Kidney (tissue), 14 donors: ENCODE measurements around the gene GPRC5B. TPM values are rescaled to one million over a fixed set of nuclear protein-coding genes. Genes with fewer than 3 reads are reported as not detected.

Experiments
- DNase-seq, 5 donors: peaks; one replicate each; pipeline ENCODE4 v3.0.0-alpha.2; 2013 to 2020
- FAIRE-seq: peaks from 2 replicates; lab custom pipeline; 2012; peaks lifted over from hg19 to GRCh38; lab: Jason Lieb, UNC
- H3K27ac ChIP-seq, 2 donors: one replicate each; pipeline ENCODE4 v1.7.0; 2013; ENCODE audit warnings: low read depth in 2 of 2, low read length in 2 of 2, inconsistent platforms in 1 of 2
- H3K27me3 ChIP-seq: one replicate; pipeline ENCODE4 v1.7.1; 2013; ENCODE audit warnings: low read length, inconsistent platforms; ENCODE audit not compliant: control insufficient read depth, insufficient read depth
- H3K36me3 ChIP-seq, 3 donors: one replicate each; pipeline versions ENCODE4 v1.7.0 to v1.7.1; 2013; ENCODE audit warnings: low read length in 3 of 3, control low read depth in 1 of 3, inconsistent platforms in 1 of 3; ENCODE audit not compliant: insufficient read depth in 3 of 3, control insufficient read depth in 2 of 3
- H3K4me1 ChIP-seq, 3 donors: one replicate each; pipeline versions ENCODE4 v1.7.0 to v1.7.1; 2013; ENCODE audit warnings: low read length in 3 of 3, inconsistent platforms in 1 of 3, low read depth in 1 of 3; ENCODE audit not compliant: control insufficient read depth in 2 of 3, insufficient read depth in 2 of 3
- H3K4me3 ChIP-seq, 3 donors: one replicate each; pipeline versions ENCODE4 v1.7.0 to v1.8.1; 2013; ENCODE audit warnings: low read length in 3 of 3, control low read depth in 1 of 3, inconsistent platforms in 1 of 3
- H3K9ac ChIP-seq, 3 donors: one replicate each; pipeline versions ENCODE4 v1.7.0 to v1.7.1; 2013; ENCODE audit warnings: low read length in 3 of 3, control low read depth in 1 of 3, inconsistent platforms in 1 of 3
- H3K9me3 ChIP-seq, 3 donors: one replicate each; pipeline versions ENCODE4 v1.7.0 to v1.7.1; 2013; ENCODE audit warnings: low read length in 3 of 3, control low read depth in 1 of 3, inconsistent platforms in 1 of 3; ENCODE audit not compliant: control insufficient read depth in 2 of 3, insufficient read depth in 1 of 3
- intact Hi-C: fragments of 100-400 bp; cut with DNase I; formaldehyde crosslinking; loops from one replicate; pipeline ENCODE4 v1.11.1; 2022
- polyA plus RNA-seq: library from polyadenylated mRNA; stranded (reverse); fragments of 350-450 nt; fragmentation: Illumina TruSeq; extraction: RNeasy Lipid Tissue Mini Kit (QIAGEN cat#74804); gene quantifications from one replicate; pipeline ENCODE4 v1.2.3, GENCODE V29; 2014; ENCODE audit warnings: low read depth, low replicate concordance; ENCODE audit not compliant: insufficient read depth
- total RNA-seq: library from RNA; stranded (reverse); fragmentation: NEBNext Ultra II Directional; extraction: Animal tissue kit (Norgen Biotek cat#: 25700); gene quantifications from one replicate; pipeline ENCODE4 v1.2.1, GENCODE V29; 2021
- TF ChIP-seq, protein P1 (sequence below): IDR thresholded peaks from 3 replicates; pipeline ENCODE4 v1.5.1; 2012; ENCODE audit warnings: mild to moderate bottlenecking, moderate library complexity, borderline replicate concordance; ENCODE audit not compliant: insufficient read depth; ENCODE audit errors: extremely low read depth
- donor health status: control.
- donor health status: control.
- donor health status: control.
- donor health status: control.
- donor health status: control.
- donor health status: DM: yes; HTN: yes; CAD: no.
- donor health status: Normal renal cell carcinoma (clear cell type).

GPRC5B gene
- total and polyA plus RNA-seq, 2 donors from 2014 or later = 53.1 to 66.3 TPM

DNA sequence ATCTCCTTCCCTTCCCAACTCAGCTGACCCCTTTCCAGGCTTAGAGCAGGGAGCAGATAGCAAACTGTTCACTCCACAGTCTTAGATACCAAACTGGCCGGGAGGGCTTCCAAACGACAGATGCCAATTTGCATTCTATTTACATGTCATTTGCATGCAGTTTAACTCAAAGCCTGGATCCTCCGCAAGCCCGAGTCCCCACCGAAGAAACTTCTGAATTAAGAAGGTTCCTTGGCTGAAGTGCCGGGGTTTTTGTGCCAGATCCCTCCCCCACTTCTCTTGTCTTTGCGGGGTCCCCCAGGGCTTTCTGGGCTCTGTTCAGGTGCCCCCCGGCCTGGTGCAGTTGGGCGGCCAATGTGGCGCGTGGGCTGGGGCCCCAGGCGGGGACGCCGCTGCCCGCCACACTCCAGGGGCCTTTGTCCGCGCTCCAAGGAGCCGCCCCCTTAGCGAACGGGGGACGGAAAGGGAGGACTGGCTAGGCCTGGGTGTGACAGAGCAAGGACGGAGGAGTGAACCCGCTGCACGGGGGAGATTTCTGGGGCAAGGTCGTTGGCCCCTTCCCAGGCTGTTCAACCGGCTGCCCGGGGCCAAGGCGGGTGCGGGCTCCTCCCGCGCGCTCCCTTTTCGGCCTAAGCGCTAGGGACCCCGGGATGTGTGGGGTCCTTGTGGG is 1.2 kb downstream of the GPRC5B start:
- peak overlapping the region; percentile 48 to 66 (median 63) for H3K9ac ChIP-seq
- TF ChIP-seq, protein P1, sequence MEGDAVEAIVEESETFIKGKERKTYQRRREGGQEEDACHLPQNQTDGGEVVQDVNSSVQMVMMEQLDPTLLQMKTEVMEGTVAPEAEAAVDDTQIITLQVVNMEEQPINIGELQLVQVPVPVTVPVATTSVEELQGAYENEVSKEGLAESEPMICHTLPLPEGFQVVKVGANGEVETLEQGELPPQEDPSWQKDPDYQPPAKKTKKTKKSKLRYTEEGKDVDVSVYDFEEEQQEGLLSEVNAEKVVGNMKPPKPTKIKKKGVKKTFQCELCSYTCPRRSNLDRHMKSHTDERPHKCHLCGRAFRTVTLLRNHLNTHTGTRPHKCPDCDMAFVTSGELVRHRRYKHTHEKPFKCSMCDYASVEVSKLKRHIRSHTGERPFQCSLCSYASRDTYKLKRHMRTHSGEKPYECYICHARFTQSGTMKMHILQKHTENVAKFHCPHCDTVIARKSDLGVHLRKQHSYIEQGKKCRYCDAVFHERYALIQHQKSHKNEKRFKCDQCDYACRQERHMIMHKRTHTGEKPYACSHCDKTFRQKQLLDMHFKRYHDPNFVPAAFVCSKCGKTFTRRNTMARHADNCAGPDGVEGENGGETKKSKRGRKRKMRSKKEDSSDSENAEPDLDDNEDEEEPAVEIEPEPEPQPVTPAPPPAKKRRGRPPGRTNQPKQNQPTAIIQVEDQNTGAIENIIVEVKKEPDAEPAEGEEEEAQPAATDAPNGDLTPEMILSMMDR = no peak
- H3K36me3 ChIP-seq = peaks cover 0 to 2% (median 0%) of the 10 kb centered on the region in 3 donors
- H3K4me1 ChIP-seq = peaks cover 0 to 23% (median 5%) of the 10 kb centered on the region in 3 donors
- no peak for FAIRE-seq
- H3K27me3 ChIP-seq = no peaks in the 10 kb centered on the region
- H3K27ac ChIP-seq = peak overlapping the region; percentile 59 to 85
- intact Hi-C loops = no loop called here
- H3K4me3 ChIP-seq = peak overlapping the region; percentile 63 to 76 (median 75)
- peak; percentile 66 to 82 (median 79) for DNase-seq
- H3K9me3 ChIP-seq = no peaks in the 10 kb centered on the region

DNA sequence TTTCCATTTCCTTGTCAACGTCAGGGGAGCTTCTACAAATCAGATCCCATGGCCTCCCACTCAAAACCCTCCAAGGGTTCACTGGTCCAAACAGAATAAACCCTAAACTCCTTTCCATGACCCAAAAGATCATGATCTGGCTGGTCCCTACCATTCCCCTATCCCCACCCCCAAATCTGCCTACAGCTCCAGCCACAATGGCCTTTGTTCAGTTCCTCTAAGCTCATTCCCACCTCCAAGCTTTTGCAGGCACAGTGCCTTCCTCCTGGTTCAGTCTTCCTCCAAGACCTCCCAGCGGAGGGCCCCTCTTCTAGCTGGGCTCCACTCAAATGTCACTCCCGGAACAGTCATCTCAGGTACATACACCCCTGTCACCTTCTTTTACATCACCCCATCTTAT is 2.0 kb downstream of the GPRC5B start:
- Histone ChIP-seq H3K4me1 (peaks cover 0 to 24% (median 5%) of the 10 kb centered on the region in 3 donors), H3K27ac (peak overlapping the region; percentile 59 to 85), H3K9me3 (no peaks in the 10 kb centered on the region), H3K4me3 (peak overlapping the region; percentile 63 to 76 (median 75)), H3K9ac (peak overlapping the region; percentile 4 to 66 (median 48)), H3K27me3 (no peaks in the 10 kb centered on the region), H3K36me3 (peaks cover 0 to 2% (median 1%) of the 10 kb centered on the region in 3 donors)
- TF ChIP-seq, protein P1 = no peak
- FAIRE-seq = no peak
- peak in 2 of 5 donors; percentile 11 to 37 for DNase-seq
- intact Hi-C loops = no loop called here

DNA sequence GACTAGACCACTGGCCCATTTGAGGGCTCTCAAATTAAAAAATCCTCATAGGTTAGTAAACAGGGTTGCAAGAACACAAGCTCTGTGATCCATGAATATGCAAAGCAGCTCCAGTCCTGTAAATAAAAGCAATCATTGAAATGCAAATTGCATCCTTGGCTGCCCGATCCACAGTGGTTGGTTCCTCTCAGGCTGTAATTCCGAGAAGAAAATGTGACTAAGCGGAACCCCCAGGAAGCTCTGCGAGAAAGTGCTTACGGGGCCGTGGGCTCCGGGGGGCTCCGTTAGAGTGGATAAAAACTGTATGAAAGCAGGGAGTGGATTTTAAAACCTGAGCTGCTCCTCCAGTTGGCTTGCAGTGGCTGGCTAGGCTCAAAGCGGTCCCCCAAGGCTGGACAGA is 2.5 kb downstream of the GPRC5B start:
- peak overlapping the region; percentile 59 to 85 for H3K27ac ChIP-seq
- no peaks in the 10 kb centered on the region for H3K27me3 ChIP-seq
- H3K4me3 ChIP-seq = peak overlapping the region; percentile 63 to 76 (median 75)
- H3K9me3 ChIP-seq = no peaks in the 10 kb centered on the region
- DNase-seq (peak in 2 of 5 donors; percentile 36 to 44), FAIRE-seq (no peak)
- H3K9ac ChIP-seq = peak overlapping the region in 1 of 3 donors; percentile 66
- H3K36me3 ChIP-seq = peaks cover 0 to 4% (median 2%) of the 10 kb centered on the region in 3 donors
- H3K4me1 ChIP-seq = peaks cover 0 to 26% (median 5%) of the 10 kb centered on the region in 3 donors
- TF ChIP-seq, protein P1 = no peak
- intact Hi-C loops = no loop called here
